Measurements from ENCODE around the gene HEPACAM2.

The HEPACAM2 gene

DNA sequence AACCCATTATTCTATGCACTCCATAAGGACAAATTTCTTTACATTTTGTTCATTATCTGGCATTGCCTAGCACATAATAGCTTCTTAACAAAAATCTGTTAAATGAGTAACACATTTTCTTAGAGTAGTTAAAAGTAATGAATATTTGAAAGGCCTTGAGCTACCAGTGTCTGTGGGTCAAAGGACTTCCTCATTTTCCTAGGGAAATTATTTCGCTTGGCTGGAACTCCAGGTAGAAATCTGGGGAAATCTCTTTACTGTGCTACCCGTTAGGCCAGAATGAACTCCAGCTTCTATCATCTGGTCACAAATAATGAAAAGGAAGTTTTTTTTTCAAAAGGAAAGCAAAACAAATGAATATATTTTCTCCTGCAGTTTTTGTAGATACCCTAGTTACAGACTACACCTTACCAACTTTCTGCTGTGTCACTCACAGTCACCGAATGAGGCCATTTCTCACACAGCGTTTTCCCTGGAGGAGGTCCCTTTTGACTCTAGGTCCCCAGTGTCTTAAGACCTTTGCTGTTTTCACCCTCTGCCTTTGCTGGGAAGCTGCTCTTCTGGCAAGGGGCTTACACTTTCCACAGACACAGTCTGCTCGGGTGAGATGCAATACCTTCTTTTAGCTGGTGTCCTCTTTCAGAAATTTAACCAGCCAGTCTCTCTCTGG lies 79.7 kb downstream of the HEPACAM2 start:
- no peak for DNase-seq

DNA sequence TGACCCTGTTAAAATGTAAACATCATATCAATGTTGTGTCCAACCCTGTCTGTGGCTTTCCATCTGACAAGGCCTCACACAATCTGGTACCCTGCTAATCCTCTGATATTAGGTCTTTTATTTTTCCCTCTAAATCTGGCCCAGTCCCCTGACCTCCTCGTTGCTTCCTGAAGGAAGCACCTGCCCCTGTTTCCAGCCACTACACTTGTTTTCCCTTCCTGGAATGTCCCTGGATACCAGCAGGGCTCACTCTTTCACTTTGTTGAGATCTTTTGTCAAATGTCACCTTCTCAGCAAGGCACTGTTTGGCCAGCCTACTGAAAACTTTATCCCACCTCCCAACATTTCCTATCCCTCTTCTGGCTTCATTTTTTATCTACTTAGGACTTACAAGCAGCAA lies 80.2 kb downstream of the HEPACAM2 start:
- no peak for DNase-seq

DNA sequence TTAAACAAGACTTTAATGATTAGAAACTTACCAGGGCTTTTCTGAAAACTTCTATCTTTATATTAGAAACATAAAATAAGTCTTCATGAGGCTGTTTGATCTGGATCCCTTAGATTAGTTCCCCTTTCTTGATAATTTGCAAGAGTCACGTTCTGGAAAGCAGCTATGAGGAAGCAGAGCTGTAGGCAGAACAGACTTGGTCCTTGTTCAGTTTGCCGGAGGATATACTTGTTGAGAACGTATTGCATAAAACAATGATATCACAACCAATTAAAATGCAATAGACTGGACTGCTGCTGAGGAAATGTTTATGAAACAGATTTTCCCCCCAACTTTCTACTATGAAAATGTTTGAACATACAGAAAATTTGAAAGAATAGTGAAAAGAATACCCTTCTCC lies 80.9 kb downstream of the HEPACAM2 start:
- no peak for DNase-seq

DNA sequence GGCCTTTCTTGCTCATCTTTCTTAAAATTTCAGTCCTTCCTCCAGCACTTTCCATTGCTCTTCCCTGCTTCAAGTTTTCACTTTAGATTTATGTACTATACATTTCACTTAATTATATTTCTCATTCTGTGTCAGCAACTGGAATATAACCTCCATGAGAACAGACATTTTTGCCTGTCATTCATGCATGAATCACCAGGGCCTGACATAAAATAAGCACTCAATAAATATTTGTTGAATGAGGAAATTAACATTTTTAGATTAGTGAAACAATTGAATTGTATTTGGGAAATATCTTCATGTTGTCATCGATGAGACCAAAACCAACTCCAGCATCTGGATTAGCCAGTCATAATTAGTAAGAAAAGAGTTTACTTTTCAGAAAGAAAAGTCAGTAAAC lies 84.1 kb downstream of the HEPACAM2 start:
- no peak for DNase-seq

DNA sequence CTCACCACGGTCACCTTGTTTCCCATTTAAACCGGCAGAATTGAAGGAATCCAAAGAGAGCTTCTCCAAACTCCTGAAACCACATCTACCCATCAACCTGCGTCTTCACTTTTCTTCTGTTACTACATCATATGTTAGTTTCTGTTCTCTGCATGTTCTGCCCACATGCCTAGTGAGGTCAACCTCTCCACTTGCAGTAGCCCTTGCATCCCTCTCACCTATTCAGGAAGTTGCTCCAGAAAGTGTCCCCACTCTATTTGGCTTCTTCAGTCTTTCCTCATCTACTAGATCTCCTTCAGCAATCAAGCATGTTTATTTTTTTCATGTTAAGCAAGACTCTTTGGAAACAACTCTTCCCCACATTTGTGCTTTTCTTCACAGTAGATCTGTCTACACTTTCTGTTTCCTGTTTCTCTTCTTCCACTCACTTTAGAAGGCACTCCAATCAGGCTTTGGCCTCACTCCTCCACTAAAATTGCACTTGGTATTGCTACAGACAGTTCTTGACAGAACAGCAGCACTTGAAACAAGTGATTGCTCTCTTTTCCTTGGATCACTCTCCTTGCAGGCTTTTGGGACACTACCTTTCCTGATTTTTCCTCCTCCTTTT lies 85.6 kb downstream of the HEPACAM2 start:
- DNase-seq: no peak

DNA sequence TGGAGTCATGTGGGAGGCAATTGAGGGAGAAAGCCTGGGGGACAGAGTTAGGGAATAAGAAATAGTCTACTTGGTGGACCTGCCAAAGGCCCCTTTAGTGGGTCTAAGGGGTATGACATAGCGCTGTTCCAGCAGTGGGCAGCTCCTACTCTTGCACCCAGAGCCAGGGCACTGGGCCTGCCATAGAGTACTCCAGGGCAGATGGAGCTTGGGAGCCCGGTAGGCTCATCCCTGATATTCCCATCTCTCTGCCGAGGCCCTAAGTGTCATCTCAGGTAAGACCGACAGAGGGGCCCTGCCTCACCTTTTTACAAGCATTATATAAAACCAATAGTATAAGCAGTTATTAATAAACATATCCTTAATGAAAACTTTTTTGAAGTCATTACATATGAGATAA lies 87.7 kb downstream of the HEPACAM2 start:
- DNase-seq: no peak

Measured in NCI-H1930 (cell line).